GM12874 (cell line): ENCODE measurements around the gene SHOC1.

ENCODE experiments used
- TF ChIP-seq, protein P1 (sequence below): IDR thresholded peaks from 2 replicates; pipeline ENCODE4 v1.5.1; 2011; ENCODE audit warnings: low read depth, mild to moderate bottlenecking, control low read depth, low read length, moderate library complexity; ENCODE audit not compliant: insufficient read depth

The SHOC1 gene

DNA sequence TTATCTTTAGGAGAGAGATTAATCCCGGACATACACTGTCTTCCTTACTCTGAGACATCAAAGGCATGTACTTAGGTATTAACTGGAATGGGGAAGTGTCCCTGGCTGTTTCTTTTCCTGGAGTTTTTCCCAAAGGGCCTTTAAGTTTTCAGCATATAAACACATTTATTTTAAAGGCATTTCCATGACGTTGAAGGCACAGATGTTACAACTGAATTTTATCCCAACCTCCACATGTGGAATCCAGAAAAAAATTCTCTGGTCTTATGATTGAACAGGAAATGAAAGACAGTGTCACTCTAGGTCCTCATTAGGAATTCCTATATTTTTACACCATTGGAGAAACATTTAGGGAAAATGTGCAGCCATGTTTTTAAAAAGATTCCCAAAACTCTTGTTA lies 41.6 kb upstream of the SHOC1 start:
- TF ChIP-seq, protein P1, sequence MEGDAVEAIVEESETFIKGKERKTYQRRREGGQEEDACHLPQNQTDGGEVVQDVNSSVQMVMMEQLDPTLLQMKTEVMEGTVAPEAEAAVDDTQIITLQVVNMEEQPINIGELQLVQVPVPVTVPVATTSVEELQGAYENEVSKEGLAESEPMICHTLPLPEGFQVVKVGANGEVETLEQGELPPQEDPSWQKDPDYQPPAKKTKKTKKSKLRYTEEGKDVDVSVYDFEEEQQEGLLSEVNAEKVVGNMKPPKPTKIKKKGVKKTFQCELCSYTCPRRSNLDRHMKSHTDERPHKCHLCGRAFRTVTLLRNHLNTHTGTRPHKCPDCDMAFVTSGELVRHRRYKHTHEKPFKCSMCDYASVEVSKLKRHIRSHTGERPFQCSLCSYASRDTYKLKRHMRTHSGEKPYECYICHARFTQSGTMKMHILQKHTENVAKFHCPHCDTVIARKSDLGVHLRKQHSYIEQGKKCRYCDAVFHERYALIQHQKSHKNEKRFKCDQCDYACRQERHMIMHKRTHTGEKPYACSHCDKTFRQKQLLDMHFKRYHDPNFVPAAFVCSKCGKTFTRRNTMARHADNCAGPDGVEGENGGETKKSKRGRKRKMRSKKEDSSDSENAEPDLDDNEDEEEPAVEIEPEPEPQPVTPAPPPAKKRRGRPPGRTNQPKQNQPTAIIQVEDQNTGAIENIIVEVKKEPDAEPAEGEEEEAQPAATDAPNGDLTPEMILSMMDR: no peak

DNA sequence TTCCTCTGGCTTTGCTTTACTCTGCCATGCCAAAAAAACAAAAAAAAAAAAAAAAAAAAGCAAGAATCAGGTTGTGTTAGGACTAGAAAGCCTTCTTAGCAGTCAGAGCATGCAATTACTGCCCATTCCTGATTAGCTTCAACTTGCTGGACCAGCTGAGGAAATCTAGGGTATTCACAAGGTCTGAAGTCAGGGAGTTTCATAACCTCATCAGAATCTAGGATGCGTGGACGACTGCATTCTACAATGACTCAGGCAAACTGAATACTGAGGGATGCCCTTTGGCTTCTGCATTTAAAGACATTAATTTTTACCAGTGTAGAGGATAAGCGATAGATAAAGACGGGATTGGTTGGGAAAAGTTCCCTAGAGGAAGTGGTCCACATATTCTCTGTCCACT lies 39.2 kb upstream of the SHOC1 start:
- TF ChIP-seq, protein P1: no peak

DNA sequence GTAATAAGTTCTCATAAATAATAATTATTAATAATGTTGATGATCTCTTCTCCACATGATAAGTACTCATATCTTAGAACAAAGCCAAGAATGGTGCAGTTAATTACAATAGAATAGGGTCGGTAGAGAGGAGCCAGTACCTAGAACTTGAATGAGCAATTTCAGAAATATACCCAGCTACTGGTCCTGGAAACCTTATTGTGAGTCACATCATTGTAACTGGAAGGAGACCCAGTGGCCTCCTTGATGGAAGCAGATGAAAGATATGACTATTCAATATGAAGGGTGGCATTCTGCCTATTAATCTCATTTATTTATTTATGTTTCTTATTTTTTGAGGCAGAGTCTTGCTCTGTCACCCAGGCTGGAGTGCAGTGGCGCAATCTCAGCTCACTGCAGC lies 37.7 kb upstream of the SHOC1 start:
- TF ChIP-seq, protein P1: no peak

DNA sequence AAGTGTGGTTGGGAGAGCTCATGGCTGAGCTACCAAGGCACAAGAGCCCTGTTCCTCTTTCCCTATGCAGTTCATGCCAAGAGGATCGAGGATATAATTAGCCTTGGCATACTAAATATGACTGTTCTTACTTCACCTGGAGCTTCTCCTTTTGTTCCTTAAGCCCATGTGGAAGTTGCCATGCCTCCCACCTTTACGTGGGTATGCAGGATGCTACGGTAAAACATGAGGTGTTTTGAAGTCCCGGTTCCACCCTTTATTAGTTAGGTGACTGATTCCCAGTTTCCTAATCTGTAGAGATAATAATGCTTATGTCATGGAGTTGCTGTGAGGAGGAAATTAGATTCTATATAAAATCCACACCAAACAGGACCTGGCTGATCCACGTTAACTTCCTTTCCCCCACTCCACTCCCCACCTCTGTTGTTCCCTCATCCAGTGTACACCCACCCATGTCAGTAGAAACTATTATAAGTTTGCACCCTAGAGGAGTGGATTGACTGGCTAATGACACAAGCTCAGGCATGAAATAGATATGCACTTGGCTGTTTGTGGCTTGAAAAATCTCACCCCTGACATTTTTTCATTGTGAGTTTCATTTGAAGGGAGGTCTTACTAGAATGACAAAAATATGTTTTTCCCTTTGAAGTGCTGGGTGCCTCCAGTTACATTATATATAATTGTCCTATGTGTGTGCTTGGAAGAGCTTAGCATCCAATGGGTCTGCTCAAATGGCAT lies 36.8 kb upstream of the SHOC1 start:
- TF ChIP-seq, protein P1: no peak

DNA sequence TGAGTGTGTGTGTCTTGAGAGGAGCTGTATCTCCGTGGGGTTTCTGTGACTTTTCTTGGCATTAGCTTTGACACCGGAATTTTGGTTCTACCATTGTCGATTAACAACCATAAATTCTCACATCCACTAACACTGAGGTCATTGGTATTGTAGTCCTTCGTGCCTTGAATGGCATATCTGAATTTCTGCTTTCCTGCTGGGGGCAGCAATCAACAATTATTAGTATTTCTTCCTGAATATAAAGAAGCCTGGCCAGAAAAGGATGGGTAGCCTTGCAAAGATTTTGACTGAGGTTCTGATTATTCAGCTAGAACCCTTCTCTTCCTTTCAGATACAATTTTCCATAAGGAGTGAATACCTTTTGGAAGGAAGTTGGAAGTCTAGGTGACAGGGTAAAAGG lies 33.5 kb upstream of the SHOC1 start:
- TF ChIP-seq, protein P1: no peak

DNA sequence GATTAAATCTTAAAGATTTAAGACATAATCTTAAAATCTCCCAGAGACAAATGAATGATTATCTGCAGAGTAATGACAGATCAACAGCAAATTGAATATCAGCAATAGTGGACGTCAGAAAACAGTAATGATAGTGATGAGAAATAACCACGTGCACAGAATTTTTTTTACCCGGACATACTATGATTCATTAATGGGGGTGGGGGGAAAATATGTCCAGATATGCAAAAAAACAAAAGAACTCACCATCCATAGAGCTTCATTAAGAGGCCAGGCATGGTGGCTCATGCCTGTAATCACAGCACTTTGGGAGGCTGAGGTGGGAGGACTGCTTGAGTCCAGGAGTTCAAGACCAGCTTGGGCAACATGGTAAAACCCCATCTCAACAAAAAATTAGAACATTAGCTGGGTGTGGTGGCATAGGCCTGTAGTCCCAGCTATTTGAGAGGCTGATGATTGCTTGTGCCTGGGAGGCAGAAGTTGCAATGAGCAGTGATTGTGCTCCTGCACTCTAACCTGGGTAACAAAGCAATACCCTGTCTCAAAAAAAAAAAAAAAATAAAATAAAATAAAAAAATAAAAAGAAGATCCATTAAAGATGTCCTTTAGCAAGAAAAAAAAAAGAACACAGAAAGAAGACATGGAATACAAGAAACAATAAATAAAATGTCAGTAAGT lies 30.9 kb upstream of the SHOC1 start:
- TF ChIP-seq, protein P1: no peak

DNA sequence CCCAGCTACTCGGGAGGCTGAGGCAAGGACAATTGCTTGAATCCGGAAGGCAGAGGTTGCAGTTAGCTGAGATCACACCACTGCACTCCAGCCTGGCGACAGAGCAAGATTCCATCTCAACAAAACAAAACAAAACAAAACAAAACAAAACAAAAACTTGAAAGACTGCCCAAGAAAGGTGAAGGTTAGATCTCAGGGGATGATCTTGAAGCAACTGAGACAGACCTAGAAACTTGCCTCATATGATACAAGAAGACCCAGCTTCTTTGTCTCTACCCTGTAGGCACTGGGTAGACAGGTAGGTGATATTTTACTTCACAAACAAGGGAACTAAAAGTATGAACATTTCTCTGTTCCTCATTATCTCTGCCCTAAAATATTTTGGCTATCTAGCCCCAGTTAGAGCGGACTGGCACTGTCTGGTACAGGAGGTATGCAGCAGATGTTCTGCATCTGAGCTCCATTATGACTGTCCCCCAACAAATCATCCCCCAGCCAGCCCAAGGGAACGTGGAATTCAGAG lies 26.3 kb upstream of the SHOC1 start:
- TF ChIP-seq, protein P1: no peak
